GM12801 (cell line): ENCODE results near the gene FILIP1L.

Experiments used
- TF ChIP-seq, protein P1 (sequence below): IDR thresholded peaks from one replicate; pipeline ENCODE4 v1.5.1; 2011; ENCODE audit warnings: control low read depth; ENCODE audit not compliant: insufficient read length; ENCODE audit errors: extremely low read depth

FILIP1L gene

GRCh38 chr3:100024520-100025303 lies 89.6 kb downstream of the FILIP1L start:
- TF ChIP-seq, protein P1, sequence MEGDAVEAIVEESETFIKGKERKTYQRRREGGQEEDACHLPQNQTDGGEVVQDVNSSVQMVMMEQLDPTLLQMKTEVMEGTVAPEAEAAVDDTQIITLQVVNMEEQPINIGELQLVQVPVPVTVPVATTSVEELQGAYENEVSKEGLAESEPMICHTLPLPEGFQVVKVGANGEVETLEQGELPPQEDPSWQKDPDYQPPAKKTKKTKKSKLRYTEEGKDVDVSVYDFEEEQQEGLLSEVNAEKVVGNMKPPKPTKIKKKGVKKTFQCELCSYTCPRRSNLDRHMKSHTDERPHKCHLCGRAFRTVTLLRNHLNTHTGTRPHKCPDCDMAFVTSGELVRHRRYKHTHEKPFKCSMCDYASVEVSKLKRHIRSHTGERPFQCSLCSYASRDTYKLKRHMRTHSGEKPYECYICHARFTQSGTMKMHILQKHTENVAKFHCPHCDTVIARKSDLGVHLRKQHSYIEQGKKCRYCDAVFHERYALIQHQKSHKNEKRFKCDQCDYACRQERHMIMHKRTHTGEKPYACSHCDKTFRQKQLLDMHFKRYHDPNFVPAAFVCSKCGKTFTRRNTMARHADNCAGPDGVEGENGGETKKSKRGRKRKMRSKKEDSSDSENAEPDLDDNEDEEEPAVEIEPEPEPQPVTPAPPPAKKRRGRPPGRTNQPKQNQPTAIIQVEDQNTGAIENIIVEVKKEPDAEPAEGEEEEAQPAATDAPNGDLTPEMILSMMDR, result no peak

- TF ChIP-seq, protein P1, result no peak
These were observed 90.7 kb downstream of the FILIP1L start for GRCh38 chr3:100023595-100023994.

- TF ChIP-seq, protein P1, result no peak
These were observed 91.2 kb downstream of the FILIP1L start for GRCh38 chr3:100023150-100023549.

- TF ChIP-seq, protein P1, result no peak
These were observed 91.8 kb downstream of the FILIP1L start for GRCh38 chr3:100022506-100022905.

DNA sequence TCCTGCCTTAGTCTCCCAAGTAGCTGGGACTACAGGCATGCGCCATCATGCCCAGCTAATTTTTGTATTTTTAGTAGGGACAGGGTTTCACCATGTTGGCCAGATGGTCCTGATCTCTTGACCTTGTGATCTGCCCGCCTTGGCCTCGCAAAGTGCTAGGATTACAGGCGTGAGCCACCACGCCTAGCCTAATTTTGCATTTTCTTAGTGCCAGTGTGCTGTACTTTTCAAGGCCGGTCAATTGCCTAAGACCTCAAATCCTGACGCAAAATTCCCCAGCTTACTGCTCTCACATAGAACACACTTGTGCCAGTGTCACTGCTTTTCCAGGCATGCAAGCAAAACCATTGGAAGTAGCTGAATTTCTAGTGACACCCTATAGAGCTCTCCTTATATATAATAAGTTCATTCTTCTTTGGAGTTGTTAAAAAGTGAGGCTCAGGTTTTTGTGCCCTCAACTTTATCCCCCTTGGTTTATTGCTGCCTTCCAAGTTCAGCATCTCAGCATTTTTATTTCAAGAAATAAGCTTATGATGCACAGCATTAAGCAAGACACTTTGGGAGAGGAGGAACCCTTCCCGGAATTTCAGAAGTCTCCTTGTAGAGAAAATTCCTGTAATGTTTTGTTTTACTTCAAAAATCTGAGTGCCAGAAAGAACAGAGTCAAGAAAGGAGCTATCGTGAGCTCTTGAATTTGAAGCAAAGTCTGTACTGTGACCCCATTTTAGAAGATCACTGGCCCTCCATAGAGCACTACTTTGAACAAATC lies 93.2 kb downstream of the FILIP1L start:
- TF ChIP-seq, protein P1, result no peak

DNA sequence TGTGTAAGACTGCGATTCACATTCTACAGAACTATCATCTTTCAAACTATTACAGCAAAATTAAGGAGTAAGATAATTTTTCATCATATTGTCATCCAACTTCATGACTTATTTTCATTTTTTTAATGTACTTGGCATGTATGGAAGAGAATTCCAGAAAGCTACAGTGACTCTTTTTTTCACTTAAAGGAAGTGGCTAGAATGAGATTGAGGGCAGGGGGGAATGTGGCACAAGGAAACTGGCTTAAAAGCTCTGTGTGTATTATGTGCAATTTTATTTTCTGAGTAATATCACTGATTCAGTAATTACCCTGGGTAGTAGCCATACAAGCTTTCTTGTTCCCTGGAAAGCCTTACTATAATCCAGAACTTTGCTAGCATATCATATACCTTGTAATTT lies 94.6 kb downstream of the FILIP1L start:
- TF ChIP-seq, protein P1, result no peak

DNA sequence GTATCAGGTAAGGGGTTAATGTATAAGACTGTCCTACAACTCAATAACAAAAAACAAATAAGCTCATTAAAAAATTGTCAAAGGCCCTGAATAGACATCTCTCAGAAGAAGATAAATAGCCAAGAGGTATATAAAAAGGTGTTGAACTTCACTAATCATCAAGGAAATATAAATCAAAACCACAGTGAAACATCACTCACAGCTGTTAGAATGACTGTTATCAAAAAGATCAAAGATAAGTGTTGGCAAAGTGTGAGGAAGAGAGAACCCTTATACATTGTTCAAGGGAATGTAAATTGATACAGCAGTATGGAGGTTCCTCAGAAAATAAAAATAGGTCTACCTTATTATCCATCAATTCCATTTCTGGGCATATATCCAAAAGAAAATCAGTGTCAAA lies 95.5 kb downstream of the FILIP1L start:
- TF ChIP-seq, protein P1, result no peak
